Epithelial cell of esophagus (primary cell): ENCODE measurements around the gene ANKRD55.
"Not testable (repeated sequence)": the region's sequence is repeated elsewhere in the genome, so short reads cannot be mapped to it uniquely, and the experiment has no call there.

Source experiments
- DNase-seq: peaks from one replicate; pipeline ENCODE4 v3.0.0; 2010; ENCODE audit warnings: low read depth
- H3K4me3 ChIP-seq: 2 replicates; pipeline ENCODE4 v1.5.1; 2011; ENCODE audit warnings: mild to moderate bottlenecking, low read length, control low read depth
- CTCF ChIP-seq: IDR thresholded peaks from 2 replicates; pipeline ENCODE4 v1.5.1; 2011; ENCODE audit warnings: low read depth, mild to moderate bottlenecking, low read length, control low read depth, inconsistent platforms; ENCODE audit not compliant: insufficient read depth; ENCODE audit errors: missing control alignments

The ANKRD55 gene

GRCh38 chr5:56105511-56106291, 127.4 kb downstream of the ANKRD55 start:
- TF ChIP-seq CTCF: no peak
- no peak for DNase-seq
- H3K4me3 ChIP-seq: no peak overlapping the region

GRCh38 chr5:56102889-56103288, 130.2 kb downstream of the ANKRD55 start:
- no peak for TF ChIP-seq CTCF
- no peak overlapping the region for H3K4me3 ChIP-seq
- DNase-seq: no peak

GRCh38 chr5:56102207-56102606, 130.9 kb downstream of the ANKRD55 start:
- DNase-seq, H3K4me3 ChIP-seq: not testable (repeated sequence)

GRCh38 chr5:56101180-56101579, 131.9 kb downstream of the ANKRD55 start:
- DNase-seq: no peak
- no peak overlapping the region for H3K4me3 ChIP-seq
- TF ChIP-seq CTCF: no peak

GRCh38 chr5:56100439-56101176, 132.5 kb downstream of the ANKRD55 start:
- TF ChIP-seq CTCF: no peak
- no peak for DNase-seq
- H3K4me3 ChIP-seq: no peak overlapping the region

GRCh38 chr5:56099346-56099745, 133.8 kb downstream of the ANKRD55 start:
- no peak overlapping the region for H3K4me3 ChIP-seq
- no peak for TF ChIP-seq CTCF
- no peak for DNase-seq

- no peak for TF ChIP-seq CTCF
- DNase-seq: no peak
- H3K4me3 ChIP-seq: no peak overlapping the region
Measured at GRCh38 chr5:56097055-56097454, 136.1 kb downstream of the ANKRD55 start.
